GM03348 (cell line): Measurements from ENCODE around the gene CDC20.

Source experiments
- DNase-seq: peaks from one replicate; pipeline ENCODE4 v3.0.0; 2012; ENCODE audit warnings: low spot score

The CDC20 gene

GRCh38 chr1:43329995-43330751 is 28.6 kb upstream of the CDC20 start:
- peak; percentile 85 for DNase-seq

GRCh38 chr1:43331688-43332087 is 27.1 kb upstream of the CDC20 start:
- DNase-seq: no peak

- no peak for DNase-seq
Measured at GRCh38 chr1:43334453-43335205, 24.2 kb upstream of the CDC20 start.

- no peak for DNase-seq
Measured at GRCh38 chr1:43337588-43337987, 21.2 kb upstream of the CDC20 start, which contains the start of gene MPL. Gene MPL (plus strand): TSS chr1:43337818. CDS start chr1:43337849, 31 bp downstream.

GRCh38 chr1:43338001-43338400 is 20.8 kb upstream of the CDC20 start:
- DNase-seq: no peak

GRCh38 chr1:43339584-43340232 is 19.1 kb upstream of the CDC20 start:
- DNase-seq: no peak

- no peak for DNase-seq
Measured at GRCh38 chr1:43340559-43340958, 18.2 kb upstream of the CDC20 start.

- no peak for DNase-seq
Measured at GRCh38 chr1:43344267-43344850, 14.4 kb upstream of the CDC20 start.

- no peak for DNase-seq
Measured at GRCh38 chr1:43345120-43345519, 13.7 kb upstream of the CDC20 start.

GRCh38 chr1:43346636-43347035 is 12.1 kb upstream of the CDC20 start:
- no peak for DNase-seq

- peak; percentile 26 for DNase-seq
Measured at GRCh38 chr1:43348343-43348808, 10.4 kb upstream of the CDC20 start.

- peak; percentile 83 for DNase-seq
Measured at GRCh38 chr1:43348809-43349593, 9.8 kb upstream of the CDC20 start.

- DNase-seq: no peak
Measured at GRCh38 chr1:43349594-43350306, 9.0 kb upstream of the CDC20 start.

GRCh38 chr1:43350976-43351375 is 7.8 kb upstream of the CDC20 start:
- DNase-seq: no peak

GRCh38 chr1:43351421-43352350 is 7.1 kb upstream of the CDC20 start:
- DNase-seq: no peak

GRCh38 chr1:43352351-43352705 is 6.5 kb upstream of the CDC20 start:
- no peak for DNase-seq

- no peak for DNase-seq
Measured at GRCh38 chr1:43352881-43353280, 5.9 kb upstream of the CDC20 start.

GRCh38 chr1:43354471-43354870 is 4.3 kb upstream of the CDC20 start:
- DNase-seq: no peak

GRCh38 chr1:43354936-43355335 is 3.8 kb upstream of the CDC20 start:
- DNase-seq: no peak

- DNase-seq: no peak
Measured at GRCh38 chr1:43357251-43357650, 1.5 kb upstream of the CDC20 start.
